UCSD-AML1 (cell line): ENCODE results near the gene CENPL.
"Not testable (repeated sequence)": the region's sequence is repeated elsewhere in the genome, so short reads cannot be mapped to it uniquely, and the experiment has no call there.

ENCODE experiments used
- DNase-seq: peaks from one replicate; lab custom pipeline; 2025; ENCODE audit not compliant: unreplicated experiment; lab: John Stamatoyannopoulos, UW

CENPL gene

GRCh38 chr1:173764331-173764730, 60.4 kb downstream of the CENPL start:
- DNase-seq: not testable (repeated sequence)

GRCh38 chr1:173758980-173759379, 65.7 kb downstream of the CENPL start:
- DNase-seq: no peak

- DNase-seq: no peak
Measured at GRCh38 chr1:173758110-173758509, 66.6 kb downstream of the CENPL start.

- no peak for DNase-seq
Measured at GRCh38 chr1:173757666-173758065, 67.0 kb downstream of the CENPL start.

- no peak for DNase-seq
Measured at GRCh38 chr1:173753830-173754229, 70.9 kb downstream of the CENPL start.
